A549 (cell line): Measurements from ENCODE around the gene CENPQ. TPM values are rescaled to one million over a fixed set of nuclear protein-coding genes. Genes with fewer than 3 reads are reported as not detected.

ENCODE experiments used
- ATAC-seq, 2 experiments: fragments of 200-7000 bp in 1 of 2; fragments of >200 bp in 1 of 2; cut with Nextera tagmentation in 1 of 2; cut with Tn5 transposase in 1 of 2; 3 replicates each; pipeline versions ENCODE4 v1.8.0 to v1.9.1; 2018 to 2020; ENCODE audit warnings: mild to moderate bottlenecking in 1 of 2, moderate library complexity in 1 of 2
- CTCF ChIA-PET: fragments of 300-600 bp; sonication (Branson Sonifier 250); formaldehyde crosslinking; extraction: SDS; loops from one replicate; lab custom pipeline; 2021; ENCODE audit warnings: antibody characterized with exemption, inconsistent platforms; lab: Yijun Ruan, JAX
- POLR2A ChIA-PET: fragments of 350-600 bp; formaldehyde crosslinking; extraction: SDS; loops from one replicate; lab custom pipeline; 2021; ENCODE audit warnings: antibody characterized with exemption, inconsistent platforms; lab: Yijun Ruan, JAX
- DNase-seq, 2 experiments: peaks; one replicate each; pipeline versions ENCODE4 v3.0.0 to v3.0.0-alpha.2; 2011 to 2016; ENCODE audit warnings: low read depth in 1 of 2, low spot score in 1 of 2
- FAIRE-seq: peaks from 2 replicates; lab custom pipeline; 2011; peaks lifted over from hg19 to GRCh38; lab: Jason Lieb, UNC
- H3K27ac ChIP-seq, 2 experiments: fragments of >200 bp; sonication (Bioruptor Twin); formaldehyde crosslinking; 3 replicates each; pipeline ENCODE4 v1.5.1; 2016 to 2017
- H3K4me1 ChIP-seq: fragments of >200 bp; sonication (Bioruptor Twin); formaldehyde crosslinking; 3 replicates; pipeline ENCODE4 v1.6.1; 2016
- H3K4me2 ChIP-seq: fragments of >200 bp; sonication (Bioruptor Twin); formaldehyde crosslinking; 3 replicates; pipeline ENCODE4 v1.6.1; 2016
- H3K4me3 ChIP-seq: fragments of >200 bp; sonication (Bioruptor Twin); formaldehyde crosslinking; 3 replicates; pipeline ENCODE4 v1.5.1; 2016
- H3K9me3 ChIP-seq: fragments of >200 bp; sonication (Bioruptor Twin); formaldehyde crosslinking; 3 replicates; pipeline ENCODE4 v1.6.1; 2016
- BHLHE40 ChIP-seq: IDR thresholded peaks from 2 replicates; pipeline ENCODE4 v1.6.1; 2012; ENCODE audit warnings: low read depth, low read length, inconsistent platforms
- CBX2 ChIP-seq: fragments of 200-600 bp; sonication (generic); IDR thresholded peaks from 2 replicates; pipeline ENCODE4 v1.6.1; 2016; ENCODE audit warnings: low read depth, mild to moderate bottlenecking, borderline replicate concordance
- ELK1 ChIP-seq: fragments of 150-350 bp; IDR thresholded peaks from 2 replicates; pipeline ENCODE4 v1.6.1; 2014; ENCODE audit warnings: low read depth, mild to moderate bottlenecking, low read length
- EP300 ChIP-seq, 2 experiments: fragments of >200 bp; sonication (Bioruptor Twin); formaldehyde crosslinking; IDR thresholded peaks; 2 replicates in 1 of 2; 3 replicates in 1 of 2; pipeline ENCODE4 v1.6.1; 2016 to 2017
- ESRRA ChIP-seq: fragments of 150-350 bp; IDR thresholded peaks from 2 replicates; pipeline ENCODE4 v1.6.1; 2014; ENCODE audit warnings: mild to moderate bottlenecking, low read length, borderline replicate concordance
- FOSL2 ChIP-seq, 2 experiments: fragments of 450-650 bp in 1 of 2; fragments of >200 bp in 1 of 2; sonication (Bioruptor Twin) in 1 of 2; formaldehyde crosslinking; IDR thresholded peaks; 2 replicates each; pipeline versions ENCODE4 v1.5.0 to v1.6.1; 2016 to 2020; ENCODE audit warnings: mild to moderate bottlenecking in 1 of 2, moderate library complexity in 1 of 2
- FOXS1 ChIP-seq: fragments of 250-450 bp; sonication (Bioruptor Pico); IDR thresholded peaks from 2 replicates; pipeline ENCODE4 v1.5.0; 2020; ENCODE audit warnings: mild to moderate bottlenecking, moderate library complexity
- GATA3 ChIP-seq: IDR thresholded peaks from 2 replicates; pipeline ENCODE4 v1.6.1; 2012; ENCODE audit warnings: borderline replicate concordance
- HDAC2 ChIP-seq: fragments of 200-600 bp; sonication (generic); IDR thresholded peaks from 2 replicates; pipeline ENCODE4 v1.6.1; 2016
- HEYL ChIP-seq: fragments of 250-450 bp; sonication (Bioruptor Pico); IDR thresholded peaks from 2 replicates; pipeline ENCODE4 v1.8.0; 2021; ENCODE audit warnings: mild to moderate bottlenecking, moderate library complexity
- JUN ChIP-seq, 2 experiments: fragments of >200 bp; sonication (Bioruptor Twin); formaldehyde crosslinking; IDR thresholded peaks; 2 replicates in 1 of 2; 3 replicates in 1 of 2; pipeline ENCODE4 v1.6.1; 2016 to 2017
- JUNB ChIP-seq: fragments of >200 bp; sonication (Bioruptor Twin); formaldehyde crosslinking; IDR thresholded peaks from 2 replicates; pipeline ENCODE4 v1.6.1; 2016
- KDM1A ChIP-seq: fragments of 200-600 bp; sonication (generic); IDR thresholded peaks from 2 replicates; pipeline ENCODE4 v1.6.1; 2016; ENCODE audit warnings: low read depth, mild to moderate bottlenecking
- KDM5A ChIP-seq: fragments of 200-600 bp; sonication (generic); IDR thresholded peaks from 2 replicates; pipeline ENCODE4 v1.6.1; 2016; ENCODE audit warnings: antibody characterized with exemption, mild to moderate bottlenecking
- MYC ChIP-seq: IDR thresholded peaks from 2 replicates; pipeline ENCODE4 v1.6.1; 2012; ENCODE audit warnings: mild to moderate bottlenecking, inconsistent platforms, low read length, improper control_type of control experiment, borderline replicate concordance
- NFE2L2 ChIP-seq: fragments of 150-350 bp; conservative IDR thresholded peaks from 2 replicates; pipeline ENCODE4 v1.6.1; 2014; ENCODE audit warnings: low read length
- NR3C1 ChIP-seq: fragments of >200 bp; sonication (Bioruptor Twin); formaldehyde crosslinking; IDR thresholded peaks from 3 replicates; pipeline ENCODE4 v1.6.1; 2017
- PHF8 ChIP-seq: fragments of 200-600 bp; sonication (generic); IDR thresholded peaks from 2 replicates; pipeline ENCODE4 v1.6.1; 2016; ENCODE audit warnings: low read depth, mild to moderate bottlenecking, antibody characterized with exemption, moderate library complexity, borderline replicate concordance
- POLR2A ChIP-seq: IDR thresholded peaks from 2 replicates; pipeline ENCODE4 v1.6.1; 2012; ENCODE audit warnings: mild to moderate bottlenecking, low read length
- POLR2AphosphoS2 ChIP-seq: conservative IDR thresholded peaks from 2 replicates; pipeline ENCODE4 v1.6.1; 2012; ENCODE audit warnings: low read length, improper control_type of control experiment, inconsistent platforms
- RNF2 ChIP-seq: fragments of 200-600 bp; sonication (generic); IDR thresholded peaks from 2 replicates; pipeline ENCODE4 v1.6.1; 2016; ENCODE audit warnings: low read depth, mild to moderate bottlenecking, antibody characterized with exemption, moderate library complexity, borderline replicate concordance
- TP53 ChIP-seq: fragments of 250-450 bp; sonication (Bioruptor Pico); IDR thresholded peaks from 2 replicates; pipeline ENCODE4 v1.5.0; 2021; ENCODE audit warnings: mild to moderate bottlenecking, moderate library complexity
- USF2 ChIP-seq: fragments of 450-650 bp; IDR thresholded peaks from 2 replicates; pipeline ENCODE4 v1.6.1; 2014; ENCODE audit warnings: antibody characterized with exemption
- ZNF302 ChIP-seq: fragments of 250-450 bp; sonication (Bioruptor Pico); IDR thresholded peaks from 2 replicates; pipeline ENCODE4 v1.9.0; 2021; ENCODE audit warnings: inconsistent platforms, mild to moderate bottlenecking, moderate library complexity
- ZSCAN20 ChIP-seq: fragments of 250-450 bp; sonication (Bioruptor Pico); IDR thresholded peaks from 2 replicates; pipeline ENCODE4 v1.8.0; 2022; ENCODE audit warnings: mild to moderate bottlenecking, moderate library complexity
- WGBS: methylation state at CpG from one replicate; pipeline ENCODE4 v1.1.6; 2017; ENCODE audit errors: missing lambda C conversion rate; 5-methylcytosine and 5-hydroxymethylcytosine counted together
- polyA plus RNA-seq, 4 experiments: library from polyadenylated mRNA; depleted of rRNA in 3 of 4; stranded (reverse); fragments of >200 nt; fragmentation: RNase III in 1 of 4; extraction: RNeasy Plus Mini Kit Qiagen cat#74134 plus additional on column Dnase treatment in 1 of 4; gene quantifications; 2 replicates in 3 of 4; 3 replicates in 1 of 4; pipeline ENCODE4 v1.2.3, GENCODE V29; 2011 to 2017
- TF ChIP-seq, protein P1 (sequence below): IDR thresholded peaks from 2 replicates; pipeline ENCODE4 v1.6.1; 2012
- TF ChIP-seq, protein P2 (sequence below): fragments of >200 bp; sonication (Bioruptor Twin); formaldehyde crosslinking; IDR thresholded peaks from 2 replicates; pipeline ENCODE4 v1.6.1; 2016
- TF ChIP-seq, protein P3 (sequence below): IDR thresholded peaks from 2 replicates; pipeline ENCODE4 v1.6.1; 2012; ENCODE audit warnings: low read depth, borderline replicate concordance
- TF ChIP-seq, protein P4 (sequence below): IDR thresholded peaks from 2 replicates; pipeline ENCODE4 v1.6.1; 2012

CENPQ gene
- polyA plus RNA-seq, 2 of the 4 experiments (the other 2 are of a cell fraction): 11.4 to 14.2 TPM

DNA sequence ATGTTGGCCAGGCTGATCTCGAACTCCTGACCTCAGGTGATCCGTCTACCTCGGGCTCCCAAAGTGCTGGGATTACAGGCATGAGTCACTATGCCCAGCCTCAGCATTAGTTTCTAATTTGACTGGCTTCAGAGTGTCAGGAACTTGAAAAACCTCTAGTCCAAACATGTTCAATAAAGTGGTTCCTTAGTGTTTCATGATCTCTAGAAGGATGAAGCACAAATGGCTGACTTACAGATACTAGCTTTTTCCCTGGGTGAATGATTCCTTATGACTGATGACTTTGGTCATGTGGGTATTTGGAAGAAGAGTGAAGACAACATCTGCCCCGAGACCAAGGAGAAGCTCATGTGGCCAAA, 53.0 kb downstream of the CENPQ start:
- POLR2A ChIA-PET: no interaction called here
- CTCF ChIA-PET: interaction anchor here (1.8 kb wide), 1 partner anchor 16 kb away, joined by 7 read pairs; no protein-coding TSS in a partner anchor
- TF ChIP-seq HDAC2: no peak
- no peak for TF ChIP-seq FOXS1
- TF ChIP-seq ZNF302 (CRISPR knock-in tag): no peak

DNA sequence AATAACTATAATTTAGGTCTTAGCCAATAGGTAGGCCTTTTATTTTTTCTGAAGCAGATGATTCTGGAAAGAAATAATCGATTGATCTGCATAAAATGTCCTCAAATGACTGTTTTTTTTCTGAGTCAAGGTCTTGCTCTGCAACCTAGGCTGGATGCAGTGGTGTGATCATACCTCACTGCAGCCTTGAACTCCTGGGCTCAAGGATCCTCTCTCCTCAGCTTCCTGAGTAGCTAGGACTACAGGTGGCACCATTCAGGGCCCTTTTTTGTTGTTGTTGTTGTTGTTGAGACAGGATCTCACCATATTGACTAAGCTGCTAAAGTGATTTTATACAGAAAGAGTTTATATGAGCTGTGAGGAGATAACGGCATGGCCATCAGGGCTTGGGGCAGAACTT, 54.7 kb downstream of the CENPQ start:
- no peak overlapping the region for H3K4me2 ChIP-seq
- ATAC-seq (no peak), DNase-seq (no peak), FAIRE-seq (no peak)
- POLR2A ChIA-PET: interaction anchor here (0.6 kb wide), 1 partner anchor 1662 kb away, joined by 5 read pairs; no protein-coding TSS in a partner anchor
- no peak overlapping the region for H3K27ac ChIP-seq
- H3K4me3 ChIP-seq: no peak overlapping the region
- TF ChIP-seq, protein P1, sequence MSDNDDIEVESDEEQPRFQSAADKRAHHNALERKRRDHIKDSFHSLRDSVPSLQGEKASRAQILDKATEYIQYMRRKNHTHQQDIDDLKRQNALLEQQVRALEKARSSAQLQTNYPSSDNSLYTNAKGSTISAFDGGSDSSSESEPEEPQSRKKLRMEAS: no peak
- TF ChIP-seq BHLHE40 (no peak), KDM1A (no peak), NFE2L2 (no peak), POLR2AphosphoS2 (no peak), MYC (no peak), ELK1 (no peak), ZSCAN20 (no peak), ZNF302 (CRISPR knock-in tag) (no peak), JUNB (no peak), HDAC2 (no peak), GATA3 (no peak), RNF2 (no peak), HEYL (CRISPR knock-in tag) (no peak), POLR2A (no peak)
- TF ChIP-seq, protein P2, sequence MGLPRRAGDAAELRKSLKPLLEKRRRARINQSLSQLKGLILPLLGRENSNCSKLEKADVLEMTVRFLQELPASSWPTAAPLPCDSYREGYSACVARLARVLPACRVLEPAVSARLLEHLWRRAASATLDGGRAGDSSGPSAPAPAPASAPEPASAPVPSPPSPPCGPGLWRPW: no peak
- TF ChIP-seq, protein P3, sequence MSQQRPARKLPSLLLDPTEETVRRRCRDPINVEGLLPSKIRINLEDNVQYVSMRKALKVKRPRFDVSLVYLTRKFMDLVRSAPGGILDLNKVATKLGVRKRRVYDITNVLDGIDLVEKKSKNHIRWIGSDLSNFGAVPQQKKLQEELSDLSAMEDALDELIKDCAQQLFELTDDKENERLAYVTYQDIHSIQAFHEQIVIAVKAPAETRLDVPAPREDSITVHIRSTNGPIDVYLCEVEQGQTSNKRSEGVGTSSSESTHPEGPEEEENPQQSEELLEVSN: no peak
- TF ChIP-seq, protein P4, sequence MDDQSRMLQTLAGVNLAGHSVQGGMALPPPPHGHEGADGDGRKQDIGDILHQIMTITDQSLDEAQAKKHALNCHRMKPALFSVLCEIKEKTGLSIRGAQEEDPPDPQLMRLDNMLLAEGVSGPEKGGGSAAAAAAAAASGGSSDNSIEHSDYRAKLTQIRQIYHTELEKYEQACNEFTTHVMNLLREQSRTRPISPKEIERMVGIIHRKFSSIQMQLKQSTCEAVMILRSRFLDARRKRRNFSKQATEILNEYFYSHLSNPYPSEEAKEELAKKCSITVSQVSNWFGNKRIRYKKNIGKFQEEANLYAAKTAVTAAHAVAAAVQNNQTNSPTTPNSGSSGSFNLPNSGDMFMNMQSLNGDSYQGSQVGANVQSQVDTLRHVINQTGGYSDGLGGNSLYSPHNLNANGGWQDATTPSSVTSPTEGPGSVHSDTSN: no peak
- peaks cover 15% of the 10 kb centered on the region; the same call in 2 of the 3 replicates for H3K4me1 ChIP-seq
- CTCF ChIA-PET: interaction anchor here (1.0 to 1.8 kb wide), 2 partner anchors 14 to 65 kb away, joined by 3 to 4 read pairs; no protein-coding TSS in a partner anchor
- 77% methylated on average over 2 of the region's 2 CpGs for WGBS
- H3K9me3 ChIP-seq: no peaks in the 10 kb centered on the region

More for the DNA sequence above, 53.0 kb downstream of the CENPQ start:
- no peak for ATAC-seq
- Histone ChIP-seq H3K4me3 (no peak overlapping the region), H3K4me1 (peaks cover 9% of the 10 kb centered on the region; the same call in 1 of the 3 replicates), H3K9me3 (no peaks in the 10 kb centered on the region), H3K27ac (no peak overlapping the region), H3K4me2 (no peak overlapping the region)
- FAIRE-seq: no peak
- WGBS: 63% methylated on average over 3 of the region's 4 CpGs
- no peak for DNase-seq

- ChIA-PET POLR2A (no interaction called here), CTCF (interaction anchor here (0.6 to 1.8 kb wide), 2 partner anchors 67 to 261 kb away, joined by 4 read pairs; no protein-coding TSS in a partner anchor)
Observed at GRCh38 chr6:49519660-49520059, 56.5 kb downstream of the CENPQ start.

More at GRCh38 chr6:49519660-49520059, 56.5 kb downstream of the CENPQ start:
- no peak overlapping the region for H3K27ac ChIP-seq
- WGBS: 88% methylated on average over 1 of the region's 1 CpG
- TF ChIP-seq PHF8: no peak
- TF ChIP-seq ESRRA: no peak
- no peak for TF ChIP-seq TP53 (CRISPR knock-in tag)
- TF ChIP-seq NFE2L2: no peak
- no peak for TF ChIP-seq ZNF302 (CRISPR knock-in tag)
- TF ChIP-seq, protein P2: no peak
- no peak for TF ChIP-seq CBX2
- TF ChIP-seq, protein P4: no peak
- no peak for TF ChIP-seq NR3C1
- no peak for TF ChIP-seq POLR2AphosphoS2
- TF ChIP-seq BHLHE40: no peak
- no peak for TF ChIP-seq JUN (IDR thresholded peaks at IDR 0.05)
- no peak for TF ChIP-seq KDM5A
- no peak for TF ChIP-seq MYC
- no peak for TF ChIP-seq USF2
- no peak for TF ChIP-seq FOSL2 (IDR thresholded peaks at IDR 0.05)
- no peak for TF ChIP-seq FOSL2 (CRISPR knock-in tag; IDR thresholded peaks at IDR 0.05)
- no peak for TF ChIP-seq EP300 (IDR thresholded peaks at IDR 0.05)
- ATAC-seq: no peak
- peaks cover 12% of the 10 kb centered on the region; the same call in 1 of the 3 replicates for H3K4me1 ChIP-seq
- H3K9me3 ChIP-seq: no peaks in the 10 kb centered on the region
- H3K4me2 ChIP-seq: no peak overlapping the region
- DNase-seq: no peak
- FAIRE-seq: no peak
- no peak overlapping the region for H3K4me3 ChIP-seq
